Measurements from ENCODE around the gene DDIAS. TPM values are rescaled to one million over a fixed set of nuclear protein-coding genes. Genes with fewer than 3 reads are reported as not detected.

Gene DDIAS
- total RNA-seq, 4 donors from 2014 or later = 0.27 to 0.83 (median 0.47) TPM; not detected in 1

DNA sequence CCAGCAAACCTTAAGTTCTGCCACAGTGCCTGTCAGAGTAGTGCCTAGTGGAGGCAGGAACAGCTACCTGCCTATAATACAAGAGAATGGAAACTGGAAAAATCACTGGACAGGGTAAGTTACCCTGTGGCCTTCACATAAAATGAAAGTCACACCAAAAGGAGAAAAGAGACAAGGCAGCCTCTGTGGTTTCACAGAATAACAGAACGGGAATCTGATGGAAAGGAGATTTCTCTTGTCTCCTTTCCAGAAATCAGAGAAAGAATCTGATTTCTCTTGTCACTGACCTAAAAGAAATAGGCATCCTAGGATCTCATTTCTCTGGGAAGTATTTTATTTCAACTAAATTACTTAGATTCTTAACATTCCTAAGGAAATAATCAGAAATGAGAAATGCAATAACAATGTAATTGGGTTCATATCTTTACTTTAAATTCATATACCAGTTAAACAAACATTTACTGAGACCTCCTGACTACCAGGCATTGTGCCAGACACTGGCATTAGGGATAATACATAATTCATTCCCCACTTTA lies 42.9 kb upstream of the DDIAS start:
- Histone ChIP-seq H3K27me3 (no peaks in the 10 kb centered on the region), H3K9me3 (no peaks in the 10 kb centered on the region), H3K27ac (no peak overlapping the region), H3K36me3 (no peaks in the 10 kb centered on the region), H3K4me1 (no peaks in the 10 kb centered on the region), H3K4me3 (no peak overlapping the region)
- DNase-seq = no peak
- TF ChIP-seq POLR2A (IDR thresholded peaks at IDR 0.05) = no peak
- TF ChIP-seq, protein P1, sequence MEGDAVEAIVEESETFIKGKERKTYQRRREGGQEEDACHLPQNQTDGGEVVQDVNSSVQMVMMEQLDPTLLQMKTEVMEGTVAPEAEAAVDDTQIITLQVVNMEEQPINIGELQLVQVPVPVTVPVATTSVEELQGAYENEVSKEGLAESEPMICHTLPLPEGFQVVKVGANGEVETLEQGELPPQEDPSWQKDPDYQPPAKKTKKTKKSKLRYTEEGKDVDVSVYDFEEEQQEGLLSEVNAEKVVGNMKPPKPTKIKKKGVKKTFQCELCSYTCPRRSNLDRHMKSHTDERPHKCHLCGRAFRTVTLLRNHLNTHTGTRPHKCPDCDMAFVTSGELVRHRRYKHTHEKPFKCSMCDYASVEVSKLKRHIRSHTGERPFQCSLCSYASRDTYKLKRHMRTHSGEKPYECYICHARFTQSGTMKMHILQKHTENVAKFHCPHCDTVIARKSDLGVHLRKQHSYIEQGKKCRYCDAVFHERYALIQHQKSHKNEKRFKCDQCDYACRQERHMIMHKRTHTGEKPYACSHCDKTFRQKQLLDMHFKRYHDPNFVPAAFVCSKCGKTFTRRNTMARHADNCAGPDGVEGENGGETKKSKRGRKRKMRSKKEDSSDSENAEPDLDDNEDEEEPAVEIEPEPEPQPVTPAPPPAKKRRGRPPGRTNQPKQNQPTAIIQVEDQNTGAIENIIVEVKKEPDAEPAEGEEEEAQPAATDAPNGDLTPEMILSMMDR (IDR thresholded peaks at IDR 0.05) = no peak

DNA sequence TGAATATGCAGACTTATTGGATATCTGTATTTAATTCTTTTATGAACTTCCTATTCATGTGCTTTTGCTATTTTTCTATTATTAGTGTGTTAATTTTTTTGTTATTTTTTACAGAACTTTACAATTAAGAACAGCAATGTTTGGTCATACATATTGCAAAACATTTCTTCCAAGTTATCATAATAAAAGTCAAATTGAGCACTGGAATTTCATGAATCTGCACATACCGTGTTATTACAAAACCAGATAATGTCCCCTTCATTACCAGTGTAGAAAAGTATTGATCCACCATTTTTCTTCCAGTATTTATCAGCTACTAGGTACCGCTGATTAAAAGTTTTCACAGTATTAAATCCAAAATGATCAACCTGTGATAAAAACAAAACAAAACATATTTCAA lies 41.8 kb upstream of the DDIAS start:
- H3K4me3 ChIP-seq = no peak overlapping the region
- TF ChIP-seq POLR2A (IDR thresholded peaks at IDR 0.05) = no peak
- H3K9me3 ChIP-seq = no peaks in the 10 kb centered on the region
- no peak overlapping the region for H3K27ac ChIP-seq
- no peak for DNase-seq
- H3K36me3 ChIP-seq = no peaks in the 10 kb centered on the region
- H3K27me3 ChIP-seq = no peaks in the 10 kb centered on the region
- H3K4me1 ChIP-seq = no peaks in the 10 kb centered on the region

DNA sequence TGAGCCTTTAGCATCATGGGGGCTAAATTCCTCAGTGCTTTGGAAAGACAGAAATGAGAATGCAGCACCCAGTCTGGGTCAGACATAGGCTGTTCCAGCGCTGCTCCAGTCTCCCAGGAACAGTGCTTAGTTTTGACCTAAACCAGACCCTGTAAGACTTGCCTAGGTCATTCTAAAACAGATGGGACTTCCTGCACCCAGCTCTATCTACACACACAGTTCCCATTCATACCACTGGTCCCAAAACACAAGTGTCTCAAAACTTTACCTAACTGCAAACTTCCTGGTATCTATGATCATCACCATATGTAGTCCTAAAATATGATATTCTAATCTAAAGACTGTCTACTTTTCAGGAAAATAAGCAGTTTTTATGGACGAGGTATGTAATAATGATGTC lies 39.2 kb upstream of the DDIAS start:
- Histone ChIP-seq H3K27ac (no peak overlapping the region), H3K4me3 (no peak overlapping the region), H3K9me3 (no peaks in the 10 kb centered on the region), H3K27me3 (no peaks in the 10 kb centered on the region), H3K36me3 (no peaks in the 10 kb centered on the region), H3K4me1 (no peaks in the 10 kb centered on the region)
- TF ChIP-seq, protein P1 (IDR thresholded peaks at IDR 0.05) = no peak
- TF ChIP-seq POLR2A (IDR thresholded peaks at IDR 0.05) = no peak
- no peak for DNase-seq

DNA sequence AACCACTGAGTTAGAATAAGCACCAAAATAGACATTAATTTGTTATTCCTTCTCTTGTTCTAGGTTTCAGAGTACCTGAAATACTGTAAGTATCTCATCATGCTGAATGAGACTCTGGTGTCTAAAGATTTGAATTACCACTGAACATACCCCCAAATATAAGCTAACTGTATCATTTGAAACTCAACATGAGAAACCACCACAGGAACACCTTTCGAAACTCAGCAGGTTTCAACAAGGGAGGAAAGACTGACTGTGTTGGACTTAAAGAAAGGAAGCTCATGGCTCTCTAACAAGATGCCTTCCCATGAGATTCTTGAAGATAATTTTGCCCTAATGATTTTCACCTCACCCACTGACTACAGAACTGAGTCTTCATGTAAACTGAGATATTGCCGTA lies 38.3 kb upstream of the DDIAS start:
- DNase-seq = no peak
- no peaks in the 10 kb centered on the region for H3K27me3 ChIP-seq
- no peak overlapping the region for H3K27ac ChIP-seq
- peaks cover 0 to 3% (median 0%) of the 10 kb centered on the region in 4 donors for H3K4me1 ChIP-seq
- H3K9me3 ChIP-seq = no peaks in the 10 kb centered on the region
- H3K36me3 ChIP-seq = no peaks in the 10 kb centered on the region
- no peak for TF ChIP-seq POLR2A (IDR thresholded peaks at IDR 0.05)
- TF ChIP-seq, protein P1 (IDR thresholded peaks at IDR 0.05) = no peak
- H3K4me3 ChIP-seq = no peak overlapping the region

DNA sequence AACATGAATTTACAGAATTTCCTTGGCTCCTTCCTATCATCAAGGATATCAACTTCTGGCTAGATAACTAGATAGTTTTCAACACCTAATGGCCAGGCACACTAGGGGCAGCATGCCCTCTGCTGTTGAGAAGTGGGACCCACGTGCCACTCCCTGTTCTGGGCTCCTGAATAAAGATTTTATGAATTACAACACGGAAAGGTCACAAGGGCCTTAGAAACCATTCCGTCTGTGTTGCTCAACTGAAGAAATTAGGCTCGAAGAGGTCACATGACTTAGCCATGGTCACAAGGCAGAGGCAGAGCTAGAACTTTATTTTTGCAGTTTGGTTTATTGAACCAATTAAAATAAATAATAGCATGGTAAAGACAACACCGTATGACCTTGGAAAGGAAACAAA lies 37.3 kb upstream of the DDIAS start:
- Histone ChIP-seq H3K9me3 (no peaks in the 10 kb centered on the region), H3K27me3 (no peaks in the 10 kb centered on the region), H3K27ac (no peak overlapping the region), H3K4me1 (peaks cover 0 to 3% (median 0%) of the 10 kb centered on the region in 4 donors), H3K4me3 (no peak overlapping the region), H3K36me3 (no peaks in the 10 kb centered on the region)
- TF ChIP-seq, protein P1 (IDR thresholded peaks at IDR 0.05) = peak in 5 of 6 experiments; percentile 2 to 65 (median 61)
- no peak for TF ChIP-seq POLR2A (IDR thresholded peaks at IDR 0.05)
- DNase-seq = peak; percentile 26 to 74 (median 63)

DNA sequence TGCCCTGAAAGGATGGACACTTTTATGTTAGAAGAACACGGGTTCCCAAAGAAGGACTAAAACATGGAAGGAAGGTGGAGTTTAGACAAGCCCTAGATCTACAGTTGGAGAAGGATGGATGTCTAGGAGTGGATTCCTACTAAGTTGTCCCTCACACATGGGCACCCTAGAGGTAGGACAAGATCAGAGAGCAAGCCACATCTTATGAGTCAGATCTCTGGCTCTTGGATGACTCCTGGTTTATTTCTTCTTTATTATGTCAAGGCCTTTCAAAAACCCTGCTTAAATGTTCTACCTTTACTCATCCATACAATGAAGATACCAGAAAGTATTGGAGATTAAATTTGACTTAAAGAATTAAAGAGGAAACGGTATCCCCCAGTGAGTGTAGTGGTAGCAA lies 35.7 kb upstream of the DDIAS start:
- Histone ChIP-seq H3K4me1 (peaks cover 0 to 3% (median 0%) of the 10 kb centered on the region in 4 donors), H3K9me3 (no peaks in the 10 kb centered on the region), H3K36me3 (no peaks in the 10 kb centered on the region), H3K27me3 (no peaks in the 10 kb centered on the region), H3K4me3 (no peak overlapping the region), H3K27ac (no peak overlapping the region)
- DNase-seq = no peak
- no peak for TF ChIP-seq POLR2A (IDR thresholded peaks at IDR 0.05)
- TF ChIP-seq, protein P1 (IDR thresholded peaks at IDR 0.05) = no peak

All from Peyer's patch (tissue), 4 donors.